Gastrocnemius medialis (tissue), 4 donors: ENCODE data around the gene PSKH1.

Source experiments
- CTCF ChIP-seq, 5 experiments: fragments of 450-650 bp in 3 of 5; fragments of 200-600 bp in 2 of 5; sonication (generic) in 2 of 5; IDR thresholded peaks in 4 of 5; conservative IDR thresholded peaks in 1 of 5; 1 replicate in 4 of 5; 2 replicates in 1 of 5; pipeline ENCODE4 v1.5.1; 2016 to 2019; ENCODE audit warnings: antibody characterized with exemption in 5 of 5, mild to moderate bottlenecking in 3 of 5, moderate library complexity in 3 of 5
- POLR2A ChIP-seq, 2 donors: fragments of 450-650 bp; IDR thresholded peaks; one replicate each; pipeline ENCODE4 v1.6.1; 2017; ENCODE audit warnings: antibody characterized with exemption in 2 of 2, mild to moderate bottlenecking in 2 of 2, moderate library complexity in 2 of 2

- no peak for TF ChIP-seq CTCF (IDR thresholded peaks at IDR 0.05 in 4 of 5, conservative IDR thresholded peaks at IDR 0.05 in 1 of 5)
- TF ChIP-seq POLR2A (IDR thresholded peaks at IDR 0.05), result no peak
Observed at GRCh38 chr16:67910158-67910557, 17.1 kb downstream of the PSKH1 start.
